ENCODE results near the gene RERE.

DNA sequence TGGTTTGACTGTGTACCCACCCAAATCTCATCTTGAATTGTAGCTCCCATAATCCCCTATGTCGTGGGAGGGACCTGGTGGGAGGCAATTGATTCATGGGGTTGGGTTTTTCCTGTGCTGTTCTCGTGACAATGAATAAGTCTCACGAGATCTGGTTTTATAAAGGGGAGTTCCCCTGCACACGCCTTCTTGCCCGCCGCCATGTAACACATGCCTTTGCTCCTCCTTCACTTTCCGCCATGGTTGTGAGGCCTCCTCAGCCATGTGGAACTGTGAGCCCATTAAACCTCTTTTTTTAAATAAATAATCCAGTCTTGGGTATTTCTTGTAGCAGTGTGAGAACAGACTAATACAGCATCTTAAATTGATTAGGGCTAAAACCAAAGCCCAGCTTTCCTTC is 22.6 kb upstream of the RERE start:
- TF ChIP-seq CTCF (IDR thresholded peaks at IDR 0.05) (no peak), POLR2A (IDR thresholded peaks at IDR 0.05) (no peak)

Measured in adrenal gland (tissue), 5 donors.